Anterior cingulate cortex (tissue), 58 donors: ENCODE results near the gene FIGN.

Experiments
- DNase-seq, 58 donors: peaks; one replicate each; lab custom pipeline; 2025; lab: John Stamatoyannopoulos, UW

FIGN gene

GRCh38 chr2:163591461-163591860 lies 144.3 kb downstream of the FIGN start:
- DNase-seq, result no peak

DNA sequence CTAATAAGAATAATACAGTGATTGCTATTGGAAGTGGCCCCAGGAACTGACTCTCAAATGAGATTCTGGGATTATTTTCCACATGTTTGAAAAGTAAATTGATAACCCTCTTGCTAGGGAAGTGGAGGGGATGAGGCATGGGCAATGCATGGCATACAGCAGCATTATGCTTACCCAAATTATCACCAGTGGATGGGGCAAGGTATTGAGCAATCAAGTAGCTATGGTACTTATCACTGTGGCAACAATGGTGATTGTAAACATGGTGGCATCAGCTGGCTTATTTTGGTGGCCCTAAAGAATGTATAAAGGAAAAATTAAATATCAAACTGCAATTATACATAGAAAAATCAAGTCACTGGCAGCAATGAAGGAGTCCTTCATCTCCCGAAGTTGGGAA lies 155.1 kb downstream of the FIGN start:
- DNase-seq, result no peak

DNA sequence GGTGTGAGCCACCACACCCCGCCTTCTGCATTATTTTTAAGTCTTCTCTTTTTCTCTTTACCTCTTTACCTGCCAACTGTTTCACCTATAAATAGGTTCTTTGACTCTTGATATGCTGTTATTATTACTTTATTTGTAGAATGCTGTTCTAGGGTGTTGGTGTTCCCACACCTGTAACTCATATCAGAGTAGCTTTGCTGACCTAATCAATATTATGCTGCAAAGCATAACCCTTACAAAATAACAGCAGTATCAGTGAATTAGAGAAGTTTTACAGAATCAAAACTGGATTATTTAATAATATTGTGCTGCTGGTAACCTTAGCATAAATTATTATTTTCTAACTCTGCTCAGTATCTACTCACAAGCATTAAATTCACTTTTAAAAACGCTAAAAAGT lies 161.5 kb downstream of the FIGN start:
- no peak for DNase-seq

DNA sequence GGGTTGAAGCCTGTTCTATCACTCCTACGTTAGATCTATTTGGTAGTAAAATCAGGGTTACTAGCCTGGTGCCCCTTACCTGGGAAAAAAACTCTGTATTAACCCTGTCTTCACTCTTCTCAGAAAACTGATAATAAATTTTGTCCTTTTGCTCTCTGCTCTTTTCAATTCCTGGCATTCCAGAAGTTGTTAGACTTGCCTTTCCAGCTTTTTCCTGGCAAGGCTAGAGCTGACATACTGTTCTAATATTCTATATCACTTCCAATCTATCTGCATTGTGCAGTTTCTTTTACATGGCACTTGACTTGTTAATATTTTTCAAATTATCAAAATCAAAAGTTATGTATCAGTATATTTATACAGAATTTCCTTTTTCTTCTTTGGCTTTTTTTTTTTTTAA lies 162.2 kb downstream of the FIGN start:
- no peak for DNase-seq

DNA sequence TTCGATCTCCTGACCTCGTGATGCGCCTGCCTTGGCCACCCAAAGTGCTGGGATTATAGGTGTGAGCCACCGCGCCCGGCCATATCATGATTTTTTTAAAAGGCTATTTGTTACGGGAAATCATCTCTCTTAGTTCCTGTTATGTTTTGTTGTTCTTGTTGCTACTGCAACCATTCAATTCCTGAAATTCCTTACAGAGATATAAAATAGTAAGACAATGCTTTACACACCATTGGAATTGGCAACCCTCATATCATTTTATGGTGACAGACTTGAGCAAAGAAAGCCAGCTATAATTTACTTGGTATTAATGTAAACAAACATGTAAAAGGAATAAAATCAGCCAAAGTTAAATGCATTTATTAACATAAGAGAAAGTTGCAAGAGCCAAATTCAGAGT lies 163.0 kb downstream of the FIGN start:
- no peak for DNase-seq

GRCh38 chr2:163571423-163572102 lies 164.2 kb downstream of the FIGN start:
- DNase-seq, result no peak

GRCh38 chr2:163570391-163570790 lies 165.4 kb downstream of the FIGN start:
- DNase-seq, result no peak

DNA sequence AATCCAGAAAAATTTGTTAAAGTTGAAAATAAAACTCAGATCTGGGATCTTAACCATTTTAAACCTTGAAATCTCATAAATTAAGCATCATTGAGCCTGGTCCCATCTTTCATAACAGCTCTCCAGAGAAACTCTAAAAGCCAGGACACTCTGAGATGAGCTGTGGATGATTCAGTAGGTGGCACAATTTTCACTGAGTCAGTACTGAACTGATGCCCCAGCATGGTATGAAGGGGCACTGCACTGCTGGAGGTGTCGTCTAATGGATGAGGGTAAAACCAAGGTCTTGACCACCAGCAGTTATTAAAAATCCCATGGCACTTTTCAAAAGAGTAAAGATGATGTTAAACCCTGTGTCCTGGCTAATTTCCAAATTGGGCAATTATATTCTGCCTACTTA lies 170.6 kb downstream of the FIGN start:
- no peak for DNase-seq

DNA sequence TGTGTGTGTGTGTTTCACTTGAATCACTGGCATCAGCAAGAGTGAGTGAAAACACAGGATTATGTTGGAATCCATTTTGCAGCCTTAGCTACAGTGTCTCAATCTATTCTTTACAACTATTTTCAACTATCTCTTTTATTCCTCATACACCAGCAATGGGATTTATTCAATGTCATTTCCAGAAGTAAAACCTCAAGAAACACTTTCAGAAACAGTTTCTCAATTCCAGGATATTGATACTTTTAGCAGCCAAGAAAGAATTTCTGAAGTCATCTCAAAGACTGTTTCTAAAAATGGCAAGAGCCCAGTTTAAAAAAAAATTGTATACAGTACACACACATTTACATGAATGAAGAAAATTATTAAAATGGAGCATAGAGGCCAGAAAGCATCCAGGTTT lies 171.6 kb downstream of the FIGN start:
- no peak for DNase-seq

DNA sequence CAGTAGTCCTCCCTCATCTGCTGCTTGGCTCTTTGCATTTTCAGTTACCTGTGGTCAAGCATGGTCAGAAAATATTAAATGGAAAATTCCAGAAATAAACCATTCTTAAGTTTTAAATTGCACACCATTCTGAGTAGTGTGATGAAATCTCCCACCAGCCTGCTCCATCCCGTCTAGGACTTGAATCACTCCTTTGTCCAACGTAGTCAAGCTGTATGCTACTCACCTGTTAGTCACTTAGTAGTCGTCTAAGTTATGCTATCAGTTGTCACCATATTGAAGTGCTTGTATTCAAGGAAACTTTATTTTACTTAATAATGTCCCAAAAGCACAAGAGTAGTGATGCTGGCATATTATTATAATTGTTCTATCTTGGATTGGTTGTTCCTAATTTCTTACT lies 172.5 kb downstream of the FIGN start:
- no peak for DNase-seq

GRCh38 chr2:163558251-163559021 lies 177.4 kb downstream of the FIGN start:
- no peak for DNase-seq

DNA sequence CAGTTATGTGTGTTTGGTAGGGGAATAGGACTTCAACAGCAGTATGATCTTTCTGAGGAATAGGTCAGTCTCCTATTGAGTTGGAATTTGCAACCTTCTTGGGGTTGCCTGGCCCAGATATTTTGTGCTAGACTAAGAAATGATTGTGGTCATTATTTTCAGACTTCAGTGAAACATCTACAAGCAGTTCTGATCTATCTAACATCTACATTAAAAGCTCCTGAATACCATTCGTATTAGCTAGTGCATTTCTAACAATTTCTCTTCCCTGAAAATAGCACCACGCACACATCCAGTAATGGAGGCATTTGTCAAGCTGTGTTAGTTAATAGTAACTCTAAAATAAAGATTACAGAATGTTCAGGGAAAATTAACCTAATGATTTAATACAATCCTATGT lies 179.3 kb downstream of the FIGN start:
- no peak for DNase-seq

DNA sequence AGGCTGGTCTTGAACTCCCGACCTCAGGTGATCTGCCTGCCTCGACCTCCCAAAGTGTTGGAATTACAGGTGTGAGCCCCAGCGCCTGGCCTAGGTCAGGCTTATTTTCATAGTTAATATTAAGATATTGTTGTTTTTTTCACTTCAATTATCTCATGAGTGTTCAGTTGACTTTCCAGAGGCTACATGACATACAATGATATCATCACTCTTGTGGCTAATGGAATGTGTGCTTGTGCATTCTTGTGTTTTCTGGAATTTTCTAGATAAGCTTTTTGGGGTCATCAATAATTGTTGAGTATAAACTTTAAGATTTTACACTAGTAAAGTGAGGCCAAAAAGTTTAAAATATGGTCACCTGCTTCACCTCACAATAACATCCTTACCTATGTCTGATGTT lies 180.9 kb downstream of the FIGN start:
- no peak for DNase-seq

- DNase-seq, result no peak
Measured at GRCh38 chr2:163553601-163554000, 182.2 kb downstream of the FIGN start.

GRCh38 chr2:163552758-163553157 lies 183.1 kb downstream of the FIGN start:
- DNase-seq, result no peak

DNA sequence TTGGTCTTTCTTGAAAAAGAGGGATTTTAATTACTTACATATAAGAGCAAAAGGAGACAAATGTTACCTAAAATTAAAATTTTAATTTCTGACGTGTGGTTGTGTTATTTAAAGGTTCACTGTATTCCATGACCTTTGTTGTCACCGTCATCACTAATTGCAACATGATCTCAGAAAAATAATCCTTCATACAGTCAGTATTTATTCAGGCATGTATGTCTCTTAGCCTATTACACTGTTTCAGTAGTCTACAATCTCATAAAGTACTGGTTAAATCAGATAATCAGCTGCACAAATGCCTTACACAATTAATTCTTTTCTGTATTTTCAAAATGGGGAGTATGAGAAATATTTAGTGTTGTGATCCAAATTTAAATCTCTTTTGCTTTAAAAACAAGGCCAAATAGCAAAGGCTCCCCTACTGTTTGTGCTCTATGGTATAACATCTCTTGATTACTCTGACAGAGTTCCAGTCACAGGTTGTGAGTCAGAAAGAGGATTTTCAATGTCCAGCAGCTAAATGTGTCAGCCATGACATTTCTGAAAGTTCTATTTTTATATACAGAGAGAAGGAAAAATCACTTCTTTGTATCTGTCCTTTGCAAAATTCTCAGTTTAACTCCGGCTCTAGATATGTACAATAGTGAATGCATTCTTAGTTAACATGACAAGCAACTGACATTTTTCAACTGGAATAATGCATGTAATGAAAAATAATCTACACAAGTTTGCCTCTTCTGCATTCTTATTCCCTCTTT lies 184.0 kb downstream of the FIGN start:
- no peak for DNase-seq

DNA sequence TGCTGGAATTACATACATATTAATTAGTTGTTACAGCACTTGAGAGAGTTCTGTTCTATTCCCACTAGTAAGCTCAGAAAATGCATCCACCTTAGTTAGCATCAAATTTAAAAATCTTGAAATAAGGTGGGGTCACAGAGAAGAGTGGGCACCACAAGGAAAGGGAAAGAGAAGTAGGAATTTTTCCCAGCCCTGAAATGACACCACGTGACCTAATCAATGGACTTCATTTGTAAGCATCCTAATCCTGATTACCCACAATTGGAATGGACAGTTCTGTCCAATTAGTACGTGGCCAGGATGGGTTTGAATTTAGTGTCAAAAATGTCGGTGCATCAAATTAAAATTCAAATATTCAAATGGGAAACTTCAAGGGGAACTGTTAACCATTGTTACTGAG lies 186.8 kb downstream of the FIGN start:
- DNase-seq, result no peak
